Ovary (tissue), 9 donors: ENCODE data around the gene ZNF778. TPM values are rescaled to one million over a fixed set of nuclear protein-coding genes. Genes with fewer than 3 reads are reported as not detected.

Experiments
- DNase-seq, 5 donors: peaks; one replicate each; pipeline ENCODE4 v3.0.0-alpha.2; 2019 to 2020
- H3K27ac ChIP-seq, 2 donors: fragments of 200-600 bp; one replicate each; pipeline versions ENCODE4 v1.5.1 to v1.8.0; 2019 to 2022
- H3K27me3 ChIP-seq: fragments of 200-600 bp; one replicate; pipeline ENCODE4 v1.8.0; 2022
- H3K36me3 ChIP-seq: fragments of 200-600 bp; sonication (generic); one replicate; pipeline ENCODE4 v1.5.1; 2019
- H3K4me1 ChIP-seq: one replicate; pipeline ENCODE4 v1.8.1; 2013; ENCODE audit warnings: mild to moderate bottlenecking, moderate library complexity; ENCODE audit not compliant: insufficient read depth
- H3K4me3 ChIP-seq: fragments of 200-600 bp; sonication (generic); one replicate; pipeline ENCODE4 v1.5.1; 2017
- H3K9me3 ChIP-seq, 2 donors: fragments of 200-600 bp in 1 of 2; sonication (generic) in 1 of 2; one replicate each; pipeline versions ENCODE4 v1.5.1 to v1.8.1; 2013 to 2019; ENCODE audit warnings: mild to moderate bottlenecking in 1 of 2, moderate library complexity in 1 of 2
- CTCF ChIP-seq, 3 donors: fragments of 450-650 bp in 2 of 3; fragments of 200-600 bp in 1 of 3; IDR thresholded peaks; one replicate each; pipeline versions ENCODE4 v1.5.1 to v1.8.0; 2016 to 2022; ENCODE audit warnings: antibody characterized with exemption in 3 of 3, mild to moderate bottlenecking in 1 of 3
- EP300 ChIP-seq: sonication (generic); formaldehyde crosslinking; IDR thresholded peaks from one replicate; pipeline ENCODE4 v1.6.1; 2017; ENCODE audit warnings: antibody characterized with exemption
- POLR2A ChIP-seq: fragments of 450-650 bp; IDR thresholded peaks from one replicate; pipeline ENCODE4 v1.6.1; 2017; ENCODE audit warnings: antibody characterized with exemption, mild to moderate bottlenecking, moderate library complexity
- WGBS, 3 donors: extraction: QIAGEN DNeasy Blood & Tissue Kit in 1 of 3; methylation state at CpG; one replicate each; pipeline versions ENCODE4 v1.1.5 to v1.1.7; 2013 to 2017; 5-methylcytosine and 5-hydroxymethylcytosine counted together
- intact Hi-C, 4 donors: fragments of 100-400 bp; cut with DNase I; formaldehyde crosslinking; loops; one replicate each; pipeline versions ENCODE4 v1.11.0 to v1.15.1; 2022 to 2023
- polyA plus RNA-seq, 2 donors: library from polyadenylated mRNA; stranded (reverse); fragments of 200-250 nt in 1 of 2; fragments of 350-450 nt in 1 of 2; fragmentation: Illumina TruSeq in 1 of 2; extraction: RNeasy Lipid Tissue Mini Kit (QIAGEN cat#74804) in 1 of 2; gene quantifications; one replicate each; pipeline ENCODE4 v1.2.3, GENCODE V29; 2013 to 2014
- total RNA-seq, 7 donors: library from RNA; depleted of rRNA in 2 of 7; stranded (reverse); fragments of >200 nt in 2 of 7; fragmentation: NEBNext Ultra II Directional in 3 of 7; extraction: Animal tissue kit (Norgen Biotek cat#: 25700) in 3 of 7; gene quantifications; one replicate each; pipeline versions ENCODE4 v1.1.0 to v1.2.4, GENCODE V29; 2016 to 2023
- donor health status: DM: no; HTN: no; CAD: no; lungs with moderate emphysema.
- donor health status: DM: no; HTN: no; CAD: no.
- donor health status: Bipolar disorder and iron deficiency.
- donor health status: DM: yes; HTN: yes; CAD: no.
- donor health status: DM: no; HTN: no; CAD: no.
- donor health status: DM: yes; HTN: yes; CAD: no.

ZNF778 gene
- total and polyA plus RNA-seq, 9 donors, result 1.8 to 71.9 (median 8.3) TPM

DNA sequence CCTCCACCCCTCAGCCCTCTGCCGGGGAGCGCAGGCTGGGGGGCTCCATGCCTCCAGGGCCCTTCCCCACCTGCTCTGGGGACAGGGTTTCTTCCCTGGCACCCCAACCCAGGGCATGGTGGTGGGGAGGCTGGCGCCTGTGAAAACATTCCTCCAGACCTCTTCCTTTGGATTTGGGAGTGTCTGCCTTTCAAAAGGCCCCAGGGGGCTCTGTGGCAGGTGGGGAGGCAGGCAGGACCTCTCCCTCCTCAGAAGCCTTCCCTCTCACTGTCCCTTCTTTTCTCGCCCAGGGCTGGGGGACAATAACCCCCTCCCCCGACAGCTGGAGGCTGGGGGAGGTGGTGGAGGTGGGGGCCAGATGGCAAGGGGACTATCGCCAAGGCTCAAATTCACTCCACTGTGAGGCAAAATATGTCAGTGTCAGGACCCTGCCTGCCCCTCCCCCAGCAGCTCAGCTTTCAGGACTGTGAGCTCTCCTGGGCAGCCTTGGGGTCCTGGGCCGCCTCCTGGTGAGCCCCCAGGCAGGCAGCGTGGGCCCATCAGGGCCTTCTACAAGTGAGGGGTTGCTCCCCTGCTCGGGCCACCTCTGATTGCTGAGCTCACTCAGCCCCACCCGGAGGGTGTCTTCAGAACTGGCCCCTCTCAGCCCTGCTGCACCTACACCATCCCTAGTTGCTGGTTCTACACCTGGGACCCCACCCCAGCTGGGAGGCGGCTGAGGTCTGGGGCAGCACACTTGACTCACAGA is 44.2 kb upstream of the ZNF778 start:
- intact Hi-C loops, result no loop called here
- peaks cover 6% of the 10 kb centered on the region for H3K27me3 ChIP-seq
- peaks cover 3% of the 10 kb centered on the region for H3K4me1 ChIP-seq
- H3K4me3 ChIP-seq, result no peak overlapping the region
- no peak for TF ChIP-seq EP300
- H3K27ac ChIP-seq, result no peak overlapping the region
- H3K9me3 ChIP-seq, result no peaks in the 10 kb centered on the region
- no peak for DNase-seq
- no peaks in the 10 kb centered on the region for H3K36me3 ChIP-seq
- WGBS, 3 donors, result 32 to 51% (median 37%) methylated on average over 10 to 11 of the region's 11 CpGs

GRCh38 chr16:89174055-89174827 is 43.3 kb upstream of the ZNF778 start:
- no peak overlapping the region for H3K27ac ChIP-seq
- peaks cover 6% of the 10 kb centered on the region for H3K27me3 ChIP-seq
- H3K9me3 ChIP-seq, result no peaks in the 10 kb centered on the region
- no peak overlapping the region for H3K4me3 ChIP-seq
- TF ChIP-seq POLR2A (no peak), EP300 (no peak), CTCF (IDR thresholded peaks at IDR 0.05) (no peak)
- intact Hi-C loops, result no loop called here
- no peaks in the 10 kb centered on the region for H3K36me3 ChIP-seq
- H3K4me1 ChIP-seq, result peaks cover 3% of the 10 kb centered on the region
- no peak for DNase-seq
- 36 to 48% (median 38%) methylated on average over 23 of the region's 23 CpGs for WGBS, 3 donors

DNA sequence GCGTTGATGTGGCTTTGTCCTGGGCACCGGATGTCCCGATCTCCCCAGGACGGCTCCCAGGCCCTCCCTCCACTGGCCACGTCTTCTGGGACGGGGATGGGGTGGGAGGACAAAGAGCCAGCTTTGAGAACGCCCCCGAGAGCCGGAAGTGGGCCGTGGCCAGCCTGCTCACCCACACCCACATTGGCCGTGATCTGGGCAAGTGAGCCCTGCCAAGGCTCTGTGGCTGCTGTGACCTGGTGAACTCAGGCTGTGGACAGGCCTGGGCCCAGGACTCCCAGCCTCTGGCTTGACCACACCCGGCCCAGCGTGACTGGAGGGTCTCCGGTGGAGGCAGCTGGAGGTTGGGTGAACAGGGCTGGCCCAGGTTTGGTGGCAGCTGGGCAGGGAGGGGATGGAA is 42.6 kb upstream of the ZNF778 start:
- H3K36me3 ChIP-seq, result no peaks in the 10 kb centered on the region
- H3K27ac ChIP-seq, result no peak overlapping the region
- no peak overlapping the region for H3K4me3 ChIP-seq
- no peak for DNase-seq
- peaks cover 6% of the 10 kb centered on the region for H3K27me3 ChIP-seq
- no peak for TF ChIP-seq CTCF (IDR thresholded peaks at IDR 0.05)
- TF ChIP-seq EP300, result no peak
- TF ChIP-seq POLR2A, result no peak
- H3K9me3 ChIP-seq, result no peaks in the 10 kb centered on the region
- intact Hi-C loops, result no loop called here
- 58 to 67% (median 67%) methylated on average over 11 to 14 of the region's 14 CpGs for WGBS, 3 donors
- peaks cover 3% of the 10 kb centered on the region for H3K4me1 ChIP-seq

- Histone ChIP-seq H3K4me1 (peaks cover 3% of the 10 kb centered on the region), H3K9me3 (no peaks in the 10 kb centered on the region), H3K27me3 (peaks cover 6% of the 10 kb centered on the region), H3K27ac (no peak overlapping the region), H3K36me3 (no peaks in the 10 kb centered on the region), H3K4me3 (no peak overlapping the region)
- TF ChIP-seq EP300, result no peak
- no peak for TF ChIP-seq POLR2A
- no peak for TF ChIP-seq CTCF (IDR thresholded peaks at IDR 0.05)
- intact Hi-C loops, result no loop called here
- no peak for DNase-seq
- WGBS, 3 donors, result 20 to 40% (median 28%) methylated on average over 19 to 20 of the region's 20 CpGs
Observed at GRCh38 chr16:89175280-89176146, 42.0 kb upstream of the ZNF778 start.
